Stimulated activated CD4-positive, alpha-beta T cell treated with anti-CD3 and anti-CD28 coated beads, Interleukin-12 subunit alpha, Interleukin-12 subunit beta, amount 100 ng/mL, for 48 hours (primary cell): Measurements from ENCODE around the gene ILRUN.
"Not testable (repeated sequence)": the region's sequence is repeated elsewhere in the genome, so short reads cannot be mapped to it uniquely, and the experiment has no call there.

ENCODE experiments used
- DNase-seq, 3 donors: peaks; one replicate each; pipeline ENCODE4 v3.0.0-alpha.2; 2020; ENCODE audit warnings: low read depth in 2 of 3, low spot score in 1 of 3

Gene ILRUN

DNA sequence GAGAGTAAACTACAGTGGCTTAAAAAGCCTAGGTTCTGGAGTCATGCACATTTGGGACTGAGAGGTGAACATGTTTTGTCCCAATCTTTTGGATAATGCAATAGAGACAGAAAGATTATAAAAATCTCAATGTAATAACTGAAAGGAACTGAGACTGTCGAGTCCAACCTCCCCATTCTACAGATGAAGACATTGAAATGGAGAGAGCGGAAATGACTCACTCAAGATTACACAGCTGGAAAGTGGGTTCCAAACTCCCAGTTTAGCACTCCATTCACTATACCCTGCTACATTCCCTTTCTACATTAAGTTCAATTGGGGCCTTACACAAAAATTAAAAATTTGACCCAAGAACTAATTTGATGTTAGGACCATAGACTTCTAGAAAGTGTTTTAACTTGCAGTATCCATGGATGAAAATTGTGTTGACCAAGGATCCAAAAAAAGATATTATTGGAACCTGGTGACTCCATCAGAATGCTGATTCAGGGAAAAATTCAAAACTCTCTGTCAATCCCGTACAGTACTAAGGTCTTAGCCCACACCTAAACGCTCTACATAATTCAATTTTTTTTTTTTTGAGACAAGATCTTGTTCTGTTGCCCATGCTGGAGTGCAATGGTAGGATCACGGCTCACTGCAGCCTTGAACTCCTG is 1.5 kb upstream of the ILRUN start:
- DNase-seq, result no peak

DNA sequence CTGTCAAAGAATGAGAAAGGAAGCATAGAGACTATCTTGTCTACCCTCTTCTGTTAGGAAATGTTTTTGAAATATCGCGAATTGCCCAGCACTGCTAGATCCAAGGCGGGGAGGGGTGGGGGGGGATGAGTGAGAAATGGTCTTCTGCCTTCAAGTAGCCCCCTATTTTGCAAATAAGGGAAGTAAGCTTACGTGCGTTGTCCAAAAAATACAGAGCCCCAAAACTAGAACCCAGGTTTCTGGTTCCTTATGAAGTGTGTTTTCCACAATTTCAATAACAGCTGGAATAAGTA is 923 bp upstream of the ILRUN start:
- no peak for DNase-seq

DNA sequence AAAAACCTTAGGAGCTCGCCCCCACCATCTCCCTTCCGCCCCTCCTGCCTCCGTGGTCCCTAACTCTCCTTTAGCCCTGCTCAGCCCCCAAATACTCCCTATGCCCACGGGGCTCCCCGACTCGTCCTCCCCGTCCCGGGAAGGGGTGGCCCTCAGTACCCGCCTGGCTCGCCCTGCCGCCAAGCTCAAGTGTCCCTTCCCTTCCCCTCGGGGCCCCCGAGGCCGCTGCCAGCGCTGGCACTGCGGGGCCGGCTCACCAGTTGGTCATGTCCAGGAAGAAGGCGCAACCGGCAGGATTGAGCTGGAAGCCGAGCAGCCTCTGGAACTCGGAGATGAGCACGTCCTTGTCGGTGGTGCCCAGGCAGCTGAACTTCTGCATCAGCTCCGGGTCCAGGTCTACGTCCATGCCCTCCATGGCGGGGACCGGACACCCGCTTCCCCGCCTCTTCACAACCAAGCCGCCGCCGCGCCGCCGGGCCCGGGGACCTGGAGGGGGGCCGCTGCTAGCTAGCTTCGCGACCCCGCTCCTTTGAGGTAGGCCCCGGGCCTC is 303 bp downstream of the ILRUN start:
- DNase-seq, result peak in 1 of 3 donors; percentile 11

GRCh38 chr6:34695729-34696188 is 808 bp downstream of the ILRUN start:
- no peak for DNase-seq

GRCh38 chr6:34692280-34692679 is 4.3 kb downstream of the ILRUN start:
- no peak for DNase-seq

GRCh38 chr6:34689742-34690141 is 6.8 kb downstream of the ILRUN start:
- DNase-seq, result no peak

GRCh38 chr6:34688956-34689355 is 7.6 kb downstream of the ILRUN start:
- DNase-seq, result no peak

DNA sequence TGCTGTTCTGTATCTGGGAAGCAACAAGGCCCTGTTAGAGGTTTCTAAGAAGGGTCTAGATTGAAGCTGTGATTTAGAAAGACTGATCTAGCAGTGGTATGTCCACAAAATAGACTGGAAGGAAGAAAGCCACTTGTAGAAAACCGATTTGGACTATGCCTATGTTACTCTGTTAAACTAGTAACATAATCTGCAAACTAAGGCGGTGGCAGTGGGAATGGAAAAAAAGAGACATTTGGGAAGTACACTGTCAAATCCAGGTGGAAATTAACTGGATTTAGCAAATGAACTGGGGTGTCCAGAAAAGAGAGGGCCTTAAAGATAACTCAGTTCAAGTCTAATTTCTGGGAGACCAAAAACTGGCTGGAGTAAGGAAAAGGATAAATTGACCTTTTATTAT is 11.6 kb downstream of the ILRUN start:
- DNase-seq, result no peak

GRCh38 chr6:34684364-34684763 is 12.2 kb downstream of the ILRUN start:
- no peak for DNase-seq

GRCh38 chr6:34680802-34681515 is 15.6 kb downstream of the ILRUN start:
- no peak for DNase-seq

GRCh38 chr6:34680313-34680712 is 16.3 kb downstream of the ILRUN start:
- not testable (repeated sequence) for DNase-seq

DNA sequence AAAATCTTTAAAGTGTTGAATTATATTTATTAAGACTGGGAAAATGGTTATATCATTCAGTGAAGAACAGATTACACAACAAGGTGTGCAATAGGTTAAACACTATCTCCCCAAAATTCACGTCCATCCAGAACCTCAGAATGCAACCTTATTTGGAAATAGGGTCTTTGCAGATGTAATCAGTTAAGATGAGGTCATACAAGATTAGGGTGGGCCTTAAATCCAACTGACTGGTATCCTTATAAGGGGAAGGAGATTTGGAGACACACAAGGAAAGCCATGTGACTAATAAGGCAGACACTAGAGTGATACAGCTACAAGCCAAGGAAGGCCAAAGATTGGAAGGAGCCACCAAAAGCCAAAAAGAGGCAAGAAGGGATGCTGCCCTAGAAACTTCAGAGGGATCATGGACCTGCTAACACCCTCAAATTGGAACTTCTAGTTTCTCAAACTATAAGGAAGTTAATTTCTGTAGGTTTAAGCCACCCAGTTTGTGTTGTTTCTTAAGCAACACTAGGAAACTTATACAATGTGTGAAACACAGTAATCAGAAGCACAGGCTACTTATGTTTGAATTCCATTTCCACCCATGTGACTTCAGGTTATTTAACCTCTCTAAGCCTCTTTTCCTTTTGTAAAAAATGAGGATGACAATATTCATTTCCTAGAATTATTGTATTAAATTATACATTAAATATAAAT is 16.9 kb downstream of the ILRUN start:
- DNase-seq, result no peak

DNA sequence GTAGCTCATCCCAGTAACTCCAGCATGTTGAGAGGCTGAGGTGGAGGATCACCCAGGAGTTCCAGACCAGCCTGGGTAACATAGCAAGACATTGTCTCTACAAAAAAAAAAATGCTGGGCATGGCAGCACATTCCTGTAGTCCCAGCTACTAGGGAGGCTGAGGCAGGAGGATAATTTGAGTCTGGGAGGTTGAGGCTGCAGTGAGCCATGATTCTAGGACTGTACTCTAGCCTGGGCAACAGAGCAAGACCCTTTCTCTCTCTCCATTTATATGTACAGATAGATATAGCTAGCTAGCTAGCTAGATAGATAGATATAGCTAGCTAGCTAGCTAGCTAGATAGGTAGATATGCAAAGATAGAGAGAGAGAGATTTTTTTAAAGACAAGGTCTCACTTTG is 20.4 kb downstream of the ILRUN start:
- DNase-seq, result no peak

- not testable (repeated sequence) for DNase-seq
Measured at GRCh38 chr6:34674930-34675329, 21.6 kb downstream of the ILRUN start.

GRCh38 chr6:34674268-34674639 is 22.3 kb downstream of the ILRUN start:
- DNase-seq, result no peak

- DNase-seq, result no peak
Measured at GRCh38 chr6:34673064-34673463, 23.5 kb downstream of the ILRUN start.

DNA sequence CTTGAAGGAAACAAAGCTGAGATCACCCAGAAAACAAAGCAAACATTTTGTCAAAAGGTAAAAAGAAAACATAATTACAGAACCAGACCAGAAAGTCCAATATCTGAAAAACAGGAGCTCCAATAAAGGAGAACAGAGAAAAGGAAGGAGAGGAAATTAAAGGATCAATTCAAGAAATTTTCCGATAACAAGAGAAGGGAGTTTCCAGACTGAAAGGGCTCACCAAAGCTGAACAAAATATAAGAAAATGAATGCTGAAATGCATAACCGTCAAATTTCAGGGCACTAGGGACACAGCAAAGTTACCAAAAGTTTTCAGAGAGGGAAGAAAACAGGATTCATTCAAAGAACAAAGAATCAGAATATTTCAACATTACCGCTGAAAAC is 23.9 kb downstream of the ILRUN start:
- DNase-seq, result no peak

DNA sequence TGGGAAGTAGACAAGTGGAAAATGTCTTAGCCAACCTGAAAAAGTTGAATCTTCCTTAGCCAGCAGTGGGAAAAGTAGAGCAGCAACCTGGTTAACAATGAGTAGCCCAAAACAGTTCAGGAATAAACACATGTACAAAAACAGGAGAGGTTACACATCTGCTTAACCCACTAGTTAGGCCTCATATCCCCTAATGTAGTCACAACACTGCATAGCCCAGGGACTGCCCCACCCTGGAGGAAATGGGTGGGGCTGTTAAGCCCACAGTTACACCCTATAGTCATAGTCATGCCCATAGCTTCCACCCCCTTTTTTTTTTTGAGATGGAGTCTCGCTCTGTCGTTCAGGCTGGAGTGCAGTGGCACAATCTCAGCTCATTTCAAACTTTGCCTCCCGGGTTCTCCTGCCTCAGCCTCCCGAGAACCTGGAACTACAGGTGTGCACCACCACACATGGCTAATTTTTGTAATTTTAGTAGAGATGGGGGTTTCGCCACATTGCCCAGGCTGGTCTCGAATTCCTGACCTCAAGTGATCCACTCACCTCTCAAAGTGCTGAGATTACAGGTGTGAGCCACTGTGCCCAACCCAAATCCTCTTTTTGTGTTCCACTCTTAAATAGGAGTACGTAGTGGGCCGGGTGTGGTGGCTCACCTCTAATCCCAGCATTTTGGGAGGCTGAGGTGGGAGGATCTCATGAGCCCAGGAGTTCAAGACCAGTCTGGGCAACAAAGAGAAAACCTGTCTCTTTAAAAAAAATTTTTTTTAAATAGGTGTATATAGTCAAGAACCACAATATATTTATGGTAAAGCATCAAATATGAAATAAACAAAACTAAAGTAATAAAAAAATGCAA is 24.5 kb downstream of the ILRUN start:
- peak; percentile 51 to 56 (median 53) for DNase-seq

DNA sequence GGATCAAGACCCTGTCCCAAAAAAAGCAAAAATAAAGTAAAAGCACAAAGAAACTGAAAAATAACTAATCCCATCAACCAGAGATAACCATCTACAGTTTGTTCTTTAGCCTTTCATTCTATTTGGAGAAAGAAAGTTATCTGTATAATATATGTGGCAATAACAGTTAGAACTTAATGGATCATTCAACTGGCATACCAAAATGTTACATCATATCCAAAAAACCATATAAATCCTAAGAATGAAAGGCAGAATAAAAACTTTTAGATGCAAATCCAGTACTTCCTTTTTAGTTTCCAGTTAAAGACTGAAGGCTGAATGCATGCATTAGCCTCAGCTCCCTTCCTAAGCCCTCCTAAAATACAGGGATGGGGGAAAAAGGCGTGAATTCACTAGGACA is 25.2 kb downstream of the ILRUN start:
- DNase-seq, result no peak

DNA sequence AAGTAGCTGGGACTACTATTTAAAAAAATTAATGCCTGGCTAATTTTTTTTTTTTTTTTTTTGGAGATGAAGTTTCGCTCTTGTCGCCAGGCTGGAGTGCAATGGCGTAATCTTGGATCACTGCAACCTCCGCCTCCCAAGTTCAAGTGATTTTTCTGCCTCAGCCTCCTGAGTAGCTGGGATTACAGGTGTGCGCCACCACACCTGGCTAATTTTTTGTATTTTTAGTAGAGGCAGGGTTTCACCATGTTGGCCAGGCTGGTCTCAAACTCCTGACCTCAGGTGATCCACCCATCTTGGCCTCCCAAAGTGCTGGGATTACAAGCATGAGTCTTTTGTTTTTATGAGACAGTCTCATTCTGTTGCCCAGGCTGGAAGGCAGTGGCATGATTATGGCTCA is 27.8 kb downstream of the ILRUN start:
- DNase-seq, result not testable (repeated sequence)
